PC-9 (cell line): ENCODE results near the gene NRXN2. TPM values are rescaled to one million over a fixed set of nuclear protein-coding genes. Genes with fewer than 3 reads are reported as not detected.

ENCODE experiments used
- BruUV-seq: library from RNA; stranded (reverse); fragments of 400-500 nt; replicated peaks from 2 replicates; lab custom pipeline; 2021; lab: Mats Ljungman, UMichigan
- CTCF ChIA-PET: fragments of 300-600 bp; sonication (Branson Sonifier 250); formaldehyde crosslinking; loops from one replicate; lab custom pipeline; 2022; ENCODE audit warnings: antibody characterized with exemption; lab: Charles Lee
- POLR2A ChIA-PET: fragments of 300-600 bp; sonication (Branson Sonifier 250); formaldehyde crosslinking; loops from one replicate; lab custom pipeline; 2022; ENCODE audit warnings: antibody characterized with exemption; ENCODE audit not compliant: unreplicated experiment; lab: Charles Lee
- DNase-seq, 2 experiments: peaks; one replicate each; pipeline versions ENCODE4 v3.0.0 to v3.0.0-alpha.2; 2015 to 2022; ENCODE audit warnings: mixed read lengths in 1 of 2
- H2AFZ ChIP-seq: fragments of 200-600 bp; sonication (generic); 2 replicates; pipeline ENCODE4 v1.8.1; 2017; ENCODE audit warnings: antibody characterized with exemption
- H3F3A ChIP-seq: fragments of 200-600 bp; sonication (generic); 2 replicates; pipeline ENCODE4 v1.8.1; 2017; ENCODE audit warnings: antibody characterized with exemption, mild to moderate bottlenecking, low read depth; ENCODE audit not compliant: insufficient read depth
- H3K27ac ChIP-seq: fragments of 200-600 bp; sonication (generic); 2 replicates; pipeline ENCODE4 v1.6.1; 2016; ENCODE audit warnings: mixed run types
- H3K27me3 ChIP-seq: fragments of 200-600 bp; sonication (generic); 2 replicates; pipeline ENCODE4 v1.6.1; 2016; ENCODE audit warnings: low read depth, mixed run types; ENCODE audit not compliant: insufficient read depth
- H3K36me3 ChIP-seq: fragments of 200-600 bp; sonication (generic); 2 replicates; pipeline ENCODE4 v1.6.1; 2016; ENCODE audit warnings: low read depth, mixed run types
- H3K4me1 ChIP-seq: fragments of 200-600 bp; sonication (generic); replicated peaks from 2 replicates; pipeline ENCODE4 v1.6.1; 2016; ENCODE audit warnings: mixed run types; ENCODE audit not compliant: insufficient read depth
- H3K4me2 ChIP-seq: fragments of 200-600 bp; sonication (generic); 2 replicates; pipeline ENCODE4 v1.6.1; 2017; ENCODE audit warnings: mixed run types
- H3K4me3 ChIP-seq: fragments of 200-600 bp; sonication (generic); 2 replicates; pipeline ENCODE4 v1.6.1; 2016; ENCODE audit warnings: mixed run types
- H3K79me2 ChIP-seq: fragments of 200-600 bp; sonication (generic); 2 replicates; pipeline ENCODE4 v1.6.1; 2017; ENCODE audit warnings: low read depth, mixed run types
- H3K9me2 ChIP-seq: fragments of 200-600 bp; sonication (generic); 2 replicates; pipeline ENCODE4 v1.8.1; 2017; ENCODE audit warnings: mild to moderate bottlenecking; ENCODE audit not compliant: insufficient read depth
- H3K9me3 ChIP-seq: fragments of 200-600 bp; sonication (generic); 2 replicates; pipeline ENCODE4 v1.8.1; 2016; ENCODE audit warnings: low read depth; ENCODE audit not compliant: insufficient read depth
- H4K20me1 ChIP-seq: fragments of 200-600 bp; sonication (generic); 2 replicates; pipeline ENCODE4 v1.8.1; 2017; ENCODE audit not compliant: insufficient read depth
- CTCF ChIP-seq: fragments of 200-600 bp; sonication (generic); conservative IDR thresholded peaks from 2 replicates; pipeline ENCODE4 v1.6.1; 2017; ENCODE audit warnings: mixed run types, antibody characterized with exemption, mild to moderate bottlenecking, moderate library complexity
- EZH2 ChIP-seq: fragments of 200-600 bp; sonication (generic); IDR thresholded peaks from 2 replicates; pipeline ENCODE4 v1.8.0; 2017; ENCODE audit warnings: antibody characterized with exemption, low read depth
- intact Hi-C: fragments of 100-400 bp; cut with micrococcal nuclease; formaldehyde crosslinking; loops from one replicate; pipeline ENCODE4 v1.10.0; 2022; ENCODE audit not compliant: unreplicated experiment
- total RNA-seq: library from RNA; stranded (reverse); gene quantifications from 2 replicates; pipeline ENCODE4 v1.2.3, GENCODE V29; 2021

Gene NRXN2
- total RNA-seq, 1 experiment from 2014 or later = not detected

GRCh38 chr11:64712430-64713015 is 10.5 kb downstream of the NRXN2 start:
- Histone ChIP-seq H3K79me2 (no peaks in the 10 kb centered on the region), H3K27me3 (peaks cover 44% of the 10 kb centered on the region), H2AFZ (no peak overlapping the region), H3K36me3 (no peaks in the 10 kb centered on the region), H3K4me1 (peaks cover 7% of the 10 kb centered on the region), H3K9me2 (no peaks in the 10 kb centered on the region), H4K20me1 (0 out of 2 replicates have a peak, but pooled peaks cover 5% of the 10 kb centered on the region), H3F3A (peaks cover 12% of the 10 kb centered on the region; the same call in 1 of the 2 replicates), H3K9me3 (no peaks in the 10 kb centered on the region), H3K4me2 (no peak overlapping the region), H3K4me3 (no peak overlapping the region), H3K27ac (no peak overlapping the region)
- no TSS peak for BruUV-seq
- CTCF ChIA-PET = no interaction called here
- TF ChIP-seq CTCF = no peak
- no peak for TF ChIP-seq EZH2
- intact Hi-C loops = no loop called here
- DNase-seq = no peak
- POLR2A ChIA-PET = no interaction called here

GRCh38 chr11:64711956-64712362 is 11.0 kb downstream of the NRXN2 start:
- peaks cover 12% of the 10 kb centered on the region; the same call in 1 of the 2 replicates for H3F3A ChIP-seq
- BruUV-seq = no TSS peak
- no peak overlapping the region for H3K27ac ChIP-seq
- intact Hi-C loops = no loop called here
- H3K9me3 ChIP-seq = no peaks in the 10 kb centered on the region
- H3K9me2 ChIP-seq = no peaks in the 10 kb centered on the region
- peaks cover 7% of the 10 kb centered on the region for H3K4me1 ChIP-seq
- 0 out of 2 replicates have a peak, but pooled peaks cover 5% of the 10 kb centered on the region for H4K20me1 ChIP-seq
- H2AFZ ChIP-seq = no peak overlapping the region
- ChIA-PET CTCF (no interaction called here), POLR2A (no interaction called here)
- H3K27me3 ChIP-seq = peaks cover 38% of the 10 kb centered on the region
- TF ChIP-seq EZH2 = no peak
- no peak overlapping the region for H3K4me2 ChIP-seq
- DNase-seq = no peak
- no peak overlapping the region for H3K4me3 ChIP-seq
- no peaks in the 10 kb centered on the region for H3K36me3 ChIP-seq
- no peaks in the 10 kb centered on the region for H3K79me2 ChIP-seq

- H3K4me2 ChIP-seq = no peak overlapping the region
- no peaks in the 10 kb centered on the region for H3K9me2 ChIP-seq
- no peak for DNase-seq
- no peak overlapping the region for H2AFZ ChIP-seq
- H3K27ac ChIP-seq = no peak overlapping the region
- POLR2A ChIA-PET = no interaction called here
- H3K27me3 ChIP-seq = peaks cover 36% of the 10 kb centered on the region
- no peaks in the 10 kb centered on the region for H3K36me3 ChIP-seq
- H3K9me3 ChIP-seq = no peaks in the 10 kb centered on the region
- no peak overlapping the region for H3K4me3 ChIP-seq
- BruUV-seq = no TSS peak
- H3K79me2 ChIP-seq = no peaks in the 10 kb centered on the region
- peaks cover 7% of the 10 kb centered on the region for H3K4me1 ChIP-seq
- intact Hi-C loops = no loop called here
- H3F3A ChIP-seq = peaks cover 12% of the 10 kb centered on the region; the same call in 1 of the 2 replicates
- CTCF ChIA-PET = no interaction called here
- TF ChIP-seq EZH2 (no peak), CTCF (no peak)
- H4K20me1 ChIP-seq = 0 out of 2 replicates have a peak, but pooled peaks cover 5% of the 10 kb centered on the region
Observed at GRCh38 chr11:64711138-64711955, 11.7 kb downstream of the NRXN2 start.
